ENCODE measurements around the gene DKK2.

The DKK2 gene

DNA sequence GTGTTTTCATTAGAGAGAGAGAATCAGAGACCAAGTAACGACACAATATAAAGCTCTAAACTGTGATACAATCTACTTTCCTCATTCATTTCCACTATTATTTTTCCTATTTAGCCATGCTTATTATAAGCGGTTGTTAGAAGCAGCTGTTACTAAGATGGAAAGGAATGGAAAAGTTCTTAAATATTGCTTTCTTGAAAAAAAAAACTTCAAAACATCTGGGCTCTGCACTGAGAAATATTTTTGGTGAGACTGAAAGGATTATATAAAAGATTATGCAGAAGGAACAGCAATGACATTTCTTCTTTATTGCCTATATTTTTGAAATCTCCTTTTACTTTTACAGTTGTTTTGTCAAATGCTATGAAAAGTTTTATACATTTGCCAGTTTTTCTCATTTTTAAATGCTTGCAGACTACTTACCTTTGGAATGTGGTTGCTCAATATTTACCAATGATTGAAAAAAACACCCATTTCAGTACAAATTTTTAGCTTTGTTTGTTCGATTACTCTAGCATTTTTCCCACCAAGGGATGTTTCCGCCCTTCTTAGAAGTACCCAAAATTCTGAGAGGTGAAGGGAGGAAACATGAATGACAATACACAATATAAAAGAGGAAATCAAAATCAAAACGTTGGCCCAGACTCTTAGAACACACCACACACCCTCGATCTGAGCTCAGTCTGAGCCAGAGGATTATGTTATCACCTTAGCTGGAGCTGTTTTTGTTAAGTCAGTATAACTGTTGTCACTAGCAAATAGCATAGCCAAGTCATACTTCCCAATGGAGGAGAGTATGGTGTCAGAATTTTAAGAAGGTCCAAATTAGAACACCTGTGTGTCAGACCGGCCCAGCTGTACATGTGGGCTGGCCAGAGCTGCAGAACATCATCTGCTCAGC is 18.4 kb downstream of the DKK2 start:
- no peak for DNase-seq (ENCODE audit: low read depth)

DNA sequence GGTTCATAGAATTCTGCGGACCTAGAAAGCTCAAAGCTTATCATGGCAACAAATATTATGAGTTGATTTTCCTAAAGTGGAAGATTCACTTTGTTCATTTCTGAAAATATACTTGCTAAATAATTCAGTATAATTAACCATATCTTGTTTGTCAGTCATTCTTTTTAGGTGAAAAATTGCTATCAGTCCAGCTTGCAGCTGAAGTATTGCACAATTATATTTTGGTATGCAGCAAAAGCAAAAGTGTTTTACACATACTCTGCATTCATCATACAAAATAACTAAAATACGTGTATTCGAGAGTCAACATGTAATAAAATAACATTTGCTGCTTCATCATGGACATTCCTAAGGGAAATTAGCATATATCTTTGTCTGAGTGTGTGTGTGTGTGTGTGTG is 24.8 kb downstream of the DKK2 start:
- DNase-seq (ENCODE audit: low read depth) = no peak

DNA sequence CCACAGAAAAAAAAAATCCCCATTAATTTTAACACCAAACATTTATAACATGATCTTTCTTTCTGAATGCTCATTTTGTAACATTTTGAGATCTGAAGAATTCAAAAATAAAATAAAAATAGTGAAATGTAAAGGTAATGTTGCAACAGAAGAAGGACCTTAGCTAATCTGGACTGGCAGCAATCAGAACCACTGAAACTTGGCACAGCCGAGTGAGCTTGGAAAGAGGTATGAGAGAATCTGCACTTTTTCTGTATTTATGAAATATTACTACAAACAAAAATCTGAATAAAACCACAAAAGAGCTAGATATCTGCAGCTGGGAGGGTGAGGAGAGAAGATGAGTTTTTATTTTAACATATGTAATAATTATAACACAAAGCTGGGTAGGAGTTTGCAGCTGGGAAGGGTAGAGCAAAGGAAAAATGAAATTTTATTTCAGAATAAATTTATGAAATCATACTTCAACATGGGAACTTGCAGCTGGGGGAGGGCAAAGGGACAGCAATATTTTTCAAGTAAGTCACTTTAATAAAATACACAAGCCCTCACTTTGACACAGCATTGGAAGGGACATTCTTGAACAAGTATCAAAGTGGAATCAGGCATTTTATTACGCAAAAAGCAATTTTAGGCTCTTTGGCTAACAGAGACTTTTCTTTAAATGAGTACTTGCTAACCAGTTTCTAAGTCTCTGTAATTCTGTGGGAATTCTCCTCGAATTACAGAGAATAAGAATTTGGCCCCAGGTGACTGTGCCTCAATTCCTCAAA is 26.7 kb downstream of the DKK2 start:
- DNase-seq (ENCODE audit: low read depth) = no peak

DNA sequence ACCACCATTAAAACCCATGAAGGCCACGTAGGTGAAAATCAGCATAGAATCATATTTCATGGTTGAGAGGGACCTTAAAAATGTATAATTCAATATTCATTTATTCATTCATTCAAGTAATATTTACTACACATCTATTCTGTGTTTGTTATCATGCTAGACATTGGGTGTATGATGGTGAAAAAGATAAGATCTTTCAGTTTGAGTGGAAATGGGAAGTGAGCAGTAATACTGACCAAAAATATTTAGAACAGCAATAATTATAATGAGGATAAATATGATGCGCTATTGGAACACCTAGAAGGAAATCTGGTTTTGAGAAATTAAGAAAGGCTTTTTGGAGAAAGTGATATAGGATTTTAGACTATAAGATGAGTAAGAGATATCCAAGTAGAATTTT is 28.0 kb downstream of the DKK2 start:
- no peak for DNase-seq (ENCODE audit: low read depth)

DNA sequence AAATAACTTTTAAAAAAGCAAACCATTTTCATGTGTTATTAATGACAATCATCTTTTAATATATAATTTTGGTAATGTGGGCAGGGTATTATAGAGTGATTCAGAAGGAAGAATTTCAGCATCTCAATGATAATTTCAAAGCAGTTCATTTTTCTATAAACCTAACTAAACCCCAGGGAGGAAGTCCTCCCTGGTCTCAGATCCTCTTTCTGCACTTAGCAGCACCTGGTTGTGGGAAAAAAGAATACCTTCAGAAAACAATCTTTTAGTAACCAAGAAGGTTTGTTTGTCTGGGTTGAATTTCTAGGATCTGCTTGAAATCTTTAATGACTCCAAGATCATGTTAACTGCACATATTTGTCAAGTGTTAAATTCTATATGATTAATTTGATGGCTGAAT is 29.9 kb downstream of the DKK2 start:
- DNase-seq (ENCODE audit: low read depth) = no peak

DNA sequence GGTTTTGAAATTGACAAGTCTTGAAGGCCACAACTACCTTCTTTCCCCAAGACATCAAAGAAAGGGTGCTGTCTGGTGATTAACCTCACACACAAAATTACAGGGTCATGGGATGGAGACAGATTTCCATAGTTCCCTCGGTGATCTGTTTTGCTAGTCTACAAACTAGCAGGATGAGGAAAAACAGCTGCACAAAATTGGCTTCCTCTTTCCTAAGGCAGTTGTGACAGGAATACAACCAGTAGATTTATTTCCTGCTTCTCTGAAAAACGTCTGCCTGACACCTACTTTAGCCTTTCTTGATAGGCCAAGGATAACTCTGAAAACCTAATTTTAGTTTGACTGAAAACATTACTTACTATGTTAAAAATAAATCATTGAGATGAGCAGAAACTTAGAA is 39.6 kb downstream of the DKK2 start:
- no peak for DNase-seq (ENCODE audit: low read depth)

DNA sequence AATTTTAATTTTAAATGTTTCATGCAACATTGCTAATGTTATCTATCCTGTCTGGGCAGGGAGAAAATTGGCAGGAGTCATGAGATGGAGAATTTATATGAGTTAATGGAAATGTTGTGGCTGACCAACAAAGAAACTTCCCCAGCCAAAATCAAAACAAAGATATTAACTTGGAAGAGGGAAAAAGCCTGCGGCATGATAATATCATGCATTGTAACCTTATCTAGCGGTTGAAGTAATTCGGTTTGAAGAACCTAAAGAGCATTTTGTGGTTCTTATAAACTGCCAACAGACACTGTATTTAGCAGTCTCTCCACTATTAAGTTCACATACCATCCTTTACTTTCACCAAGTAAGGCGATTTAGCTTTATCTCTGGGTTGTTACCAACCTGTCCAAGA is 42.3 kb downstream of the DKK2 start:
- DNase-seq (ENCODE audit: low read depth) = no peak

DNA sequence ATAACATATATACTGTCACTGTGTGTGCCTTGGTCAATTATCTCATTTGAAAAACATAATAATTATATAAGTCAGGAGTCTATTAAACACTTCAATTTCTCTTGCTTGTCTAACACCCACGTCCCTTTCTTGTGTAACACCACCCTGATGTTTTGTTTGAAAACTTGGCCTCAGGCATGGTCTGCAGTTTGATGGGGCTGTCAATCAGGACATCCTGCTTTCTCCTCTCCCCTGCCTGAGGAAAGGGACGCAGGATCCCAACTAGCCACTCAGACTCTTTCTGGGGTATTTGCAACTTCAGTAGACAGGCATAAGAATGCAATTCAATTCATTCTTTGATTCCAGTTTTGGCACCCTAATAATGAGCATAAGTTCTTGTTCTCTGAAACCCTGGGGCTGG is 48.8 kb downstream of the DKK2 start:
- DNase-seq (ENCODE audit: low read depth) = no peak

DNA sequence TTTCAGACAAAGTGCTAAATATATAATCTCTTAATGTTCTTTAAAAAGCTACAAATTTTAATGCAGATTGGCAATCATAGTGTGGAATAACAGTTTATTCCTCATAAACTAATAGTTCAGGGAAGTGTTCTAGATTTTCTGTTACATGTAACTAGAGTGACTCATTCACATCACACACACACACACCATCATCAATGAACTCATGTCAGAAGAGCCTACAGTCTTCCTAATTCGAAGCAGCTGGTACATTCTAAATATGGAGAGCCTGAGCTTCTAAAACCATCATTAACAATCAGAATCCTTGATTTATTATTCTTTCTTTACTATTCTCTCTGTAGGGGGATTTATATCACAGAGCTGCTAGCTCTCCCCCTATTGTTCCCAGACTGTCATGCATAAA is 49.6 kb downstream of the DKK2 start:
- no peak for DNase-seq (ENCODE audit: low read depth)

DNA sequence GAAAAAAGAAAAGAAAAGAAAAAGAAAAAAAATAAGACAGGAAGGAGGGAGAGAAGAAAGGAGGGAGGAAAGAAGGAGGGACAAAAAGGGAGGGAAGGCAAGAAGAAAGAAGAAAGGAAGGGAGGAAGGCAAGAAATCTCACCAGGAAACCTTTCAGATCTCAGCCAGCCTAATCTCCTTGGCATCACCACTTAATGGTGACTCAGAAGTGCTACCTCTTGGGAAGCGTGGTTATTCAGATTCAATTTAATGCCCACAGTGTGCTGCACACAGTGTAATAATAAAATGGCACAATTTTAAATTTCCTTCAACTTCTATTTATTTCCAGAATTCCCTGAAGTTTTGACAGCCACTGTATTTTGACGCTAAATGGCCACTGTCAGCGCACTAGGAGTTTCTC is 50.3 kb downstream of the DKK2 start:
- no peak for DNase-seq (ENCODE audit: low read depth)

DNA sequence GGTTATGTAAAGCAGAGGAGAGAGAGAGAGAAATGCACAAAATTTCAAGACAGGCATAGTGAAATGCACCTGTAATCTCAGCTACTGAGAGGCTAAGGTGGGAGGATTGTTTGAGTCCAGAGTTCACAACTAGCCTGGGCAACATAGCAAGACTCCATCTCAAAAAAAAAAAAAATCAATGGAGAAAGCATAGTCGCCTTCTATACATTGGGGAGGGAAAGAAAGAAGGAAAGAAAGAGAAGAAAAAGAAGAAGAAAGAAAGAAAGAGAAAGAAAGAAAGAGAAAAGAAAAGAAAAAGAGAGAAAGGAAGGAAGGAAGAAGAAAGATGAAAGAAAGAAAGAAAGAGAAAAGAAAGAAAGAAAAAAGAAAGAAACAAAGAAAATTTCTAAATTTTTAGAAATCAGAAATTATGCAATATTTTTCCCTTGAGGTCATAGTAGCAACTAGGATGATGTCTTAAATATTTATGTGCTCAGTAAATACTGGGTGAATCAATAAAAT is 53.4 kb downstream of the DKK2 start:
- DNase-seq (ENCODE audit: low read depth) = no peak

DNA sequence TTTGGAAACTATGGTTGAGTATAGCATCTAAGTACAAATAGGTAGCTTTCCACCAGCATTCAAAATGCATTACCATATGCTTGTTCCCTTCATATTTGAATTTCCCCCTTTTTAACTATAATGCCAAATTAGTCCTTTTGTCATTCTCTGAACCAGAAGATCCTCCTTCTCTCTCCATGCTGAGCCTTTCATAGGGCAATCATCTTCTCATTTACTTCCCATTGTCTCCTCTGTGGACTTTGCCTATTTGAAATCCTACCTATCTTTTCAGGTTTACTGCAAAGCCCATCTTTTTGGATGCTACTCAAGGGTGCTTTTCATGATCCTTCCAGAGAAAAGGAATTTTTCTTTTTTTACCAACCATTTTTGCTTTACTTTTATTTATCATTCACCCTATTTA is 54.7 kb downstream of the DKK2 start:
- no peak for DNase-seq (ENCODE audit: low read depth)

DNA sequence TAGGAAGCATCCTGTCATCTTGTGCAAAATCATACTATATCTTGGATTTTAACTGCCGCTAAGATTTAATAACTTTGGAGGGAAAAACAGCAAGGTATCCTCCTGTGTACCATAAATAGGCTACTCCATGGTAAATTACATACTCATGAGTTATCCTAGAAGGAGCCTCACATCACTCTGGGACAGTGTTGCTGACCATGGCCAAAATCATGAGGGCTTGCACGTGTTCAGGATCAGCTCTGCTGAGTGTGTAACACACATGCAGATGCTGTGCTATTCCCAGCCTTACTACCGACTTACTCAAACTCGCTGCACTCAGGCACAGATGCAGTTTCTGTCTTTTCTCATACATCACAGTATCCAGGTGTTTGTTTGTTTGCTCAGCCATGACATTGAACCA is 56.6 kb downstream of the DKK2 start:
- no peak for DNase-seq (ENCODE audit: low read depth)

DNA sequence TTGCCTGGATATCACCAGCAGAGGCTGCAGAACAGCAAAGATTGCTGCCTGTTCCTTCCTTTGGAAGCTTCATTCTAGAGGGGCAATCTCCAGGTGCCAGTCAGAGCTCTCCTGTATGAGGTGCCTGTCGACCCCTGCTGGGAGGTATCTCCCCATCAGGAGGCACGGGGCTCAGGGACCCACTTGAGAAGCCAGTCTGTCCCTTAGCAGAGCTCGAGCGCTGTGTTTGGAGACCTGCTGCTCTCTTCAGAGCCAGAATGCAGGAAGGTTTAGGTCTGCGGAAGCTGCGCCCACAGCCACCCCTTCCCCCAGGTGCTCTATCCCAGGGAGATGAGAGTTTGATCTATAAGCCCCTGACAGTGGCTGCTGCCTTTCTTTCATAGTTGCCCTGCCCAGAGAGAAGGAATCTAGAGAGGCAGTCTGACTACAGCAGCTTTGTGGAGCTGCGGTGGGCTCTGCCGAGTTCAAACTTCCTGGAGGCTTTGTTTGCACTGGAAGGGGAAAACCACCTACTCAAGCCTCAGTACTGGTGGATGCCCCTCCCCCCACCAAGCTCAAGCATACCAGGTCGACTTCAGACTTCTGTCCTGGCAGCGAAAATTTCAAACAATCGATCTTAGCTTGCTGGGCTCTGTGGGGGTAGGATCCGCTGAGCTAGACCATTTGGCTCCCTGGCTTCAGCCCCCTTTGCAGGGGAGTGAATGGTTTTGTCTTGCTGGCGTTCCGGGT is 57.9 kb downstream of the DKK2 start:
- no peak for DNase-seq (ENCODE audit: low read depth)

DNA sequence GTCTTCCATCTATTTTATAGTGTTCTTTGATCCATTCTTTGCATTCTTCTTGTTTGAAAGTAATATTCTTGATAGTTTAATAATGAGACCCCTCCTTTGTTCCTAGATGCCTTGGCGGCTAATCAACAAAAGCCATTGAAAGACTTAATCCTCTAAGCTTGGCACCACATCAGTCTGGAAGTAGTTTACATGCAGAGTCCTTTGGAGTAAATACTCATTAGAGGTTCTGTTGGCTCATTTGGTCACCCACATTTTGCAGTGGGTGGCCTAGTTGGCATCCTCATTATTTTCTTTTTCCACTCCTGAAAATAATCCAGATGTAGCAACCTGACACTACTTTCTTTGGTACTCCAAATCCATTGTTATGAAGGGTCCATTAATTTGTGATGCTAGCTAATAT is 64.5 kb downstream of the DKK2 start:
- DNase-seq (ENCODE audit: low read depth) = no peak

DNA sequence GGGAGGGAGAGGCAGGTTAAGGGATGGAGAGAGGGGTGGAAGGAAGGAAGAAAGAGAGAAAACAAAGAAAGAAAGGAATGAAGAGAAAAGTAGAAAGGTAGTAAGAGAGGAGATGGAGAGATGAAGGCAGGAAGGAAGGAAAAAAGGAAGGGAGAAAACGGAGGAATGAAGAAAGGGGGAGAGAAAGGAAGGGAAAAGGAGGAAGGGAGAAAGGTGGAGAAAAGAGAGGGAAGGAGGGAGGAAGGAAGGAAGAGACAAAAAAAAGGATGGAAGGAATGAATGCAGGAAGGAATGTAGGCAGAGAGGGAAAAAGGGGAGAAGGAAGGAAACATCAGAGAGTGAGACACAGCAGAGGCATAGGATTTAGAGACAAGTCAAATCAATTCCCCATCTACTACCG is 68.2 kb downstream of the DKK2 start:
- no peak for DNase-seq (ENCODE audit: low read depth)

DNA sequence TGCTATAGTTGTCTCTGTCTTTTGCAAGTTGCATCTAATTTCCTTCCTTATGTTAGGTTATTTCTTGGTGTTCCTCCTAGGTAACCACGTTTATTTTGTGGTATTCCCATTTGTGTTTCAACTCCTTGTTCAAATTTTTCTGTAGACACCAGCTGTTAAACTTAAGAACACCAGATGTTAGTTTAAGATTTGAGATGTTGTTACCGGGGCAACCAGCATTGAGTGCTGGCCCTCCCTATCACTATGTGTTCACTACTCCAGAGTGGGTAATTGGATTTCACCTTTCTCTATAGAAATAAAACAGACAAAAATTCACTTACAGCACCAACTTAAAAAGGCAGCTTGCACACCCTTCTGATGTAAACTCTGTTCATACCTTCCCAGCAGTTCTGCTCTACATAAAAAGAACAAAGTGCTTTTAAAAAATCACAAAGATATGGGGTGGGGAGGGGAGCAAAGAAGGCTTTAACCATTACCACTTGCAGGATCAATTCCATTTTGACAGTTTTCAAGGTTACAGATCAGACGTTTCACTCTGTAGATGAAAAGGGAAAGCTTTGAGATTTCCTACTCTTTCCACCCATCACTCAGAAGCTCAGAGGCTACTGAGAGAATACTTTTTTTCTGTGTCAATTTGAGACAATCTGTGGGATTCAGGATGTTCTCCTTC is 82.9 kb downstream of the DKK2 start:
- no peak for DNase-seq (ENCODE audit: low read depth)

DNA sequence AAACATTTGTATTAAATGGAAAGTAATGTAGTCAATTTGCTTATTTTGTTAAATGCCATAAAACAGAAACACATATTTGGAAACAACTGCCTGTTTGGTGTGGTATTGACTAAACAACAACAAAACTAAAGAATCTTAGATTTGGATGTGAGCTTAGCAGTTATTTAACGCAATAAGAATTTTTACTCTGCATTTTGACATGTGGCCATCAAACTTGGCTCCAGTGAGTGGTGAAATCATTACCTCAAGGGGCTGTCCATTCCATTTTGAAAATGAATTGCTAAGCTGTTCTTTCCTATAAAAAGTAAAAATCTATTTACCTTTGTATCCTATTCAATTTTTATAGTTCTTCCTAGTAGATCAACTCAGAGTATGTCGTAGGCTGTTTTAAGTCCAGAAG is 84.2 kb downstream of the DKK2 start:
- no peak for DNase-seq (ENCODE audit: low read depth)

DNA sequence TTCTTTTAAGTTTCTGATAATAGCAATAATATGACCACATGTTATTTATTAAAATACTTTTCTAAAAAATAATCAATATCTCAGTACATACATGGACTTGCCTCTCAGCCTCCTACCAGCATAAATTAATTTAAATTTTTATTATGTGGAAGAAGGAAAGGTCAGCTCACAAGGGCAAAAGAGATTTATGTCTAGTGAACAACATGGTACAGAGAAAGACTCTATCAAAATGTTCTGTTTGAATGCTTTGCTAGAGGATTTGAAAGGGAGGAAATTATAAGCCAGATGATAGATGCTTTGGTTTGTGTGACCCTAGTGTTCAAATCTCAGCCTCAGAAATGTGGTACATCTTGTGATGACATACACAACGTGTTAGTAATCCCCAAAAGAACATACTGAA is 94.3 kb downstream of the DKK2 start:
- no peak for DNase-seq (ENCODE audit: low read depth)

DNA sequence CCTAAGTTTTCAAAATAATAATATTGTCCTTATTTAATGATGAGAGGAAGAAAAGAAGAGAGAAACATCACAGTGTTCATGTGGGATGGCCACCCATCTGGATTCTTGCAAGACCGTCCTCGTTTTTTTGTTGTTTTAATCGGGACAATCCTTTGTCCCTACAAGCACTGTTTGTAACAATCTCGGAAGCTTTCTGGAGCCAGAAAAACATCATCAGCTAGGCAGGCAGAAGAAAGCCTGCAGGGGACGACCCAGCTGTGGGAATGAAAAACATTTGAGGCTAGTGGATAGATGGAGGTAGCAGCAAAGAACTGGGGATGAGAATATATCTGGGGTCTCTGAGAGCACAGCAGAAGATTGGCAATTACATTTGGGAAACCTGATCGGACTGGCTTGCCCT is 105.6 kb downstream of the DKK2 start:
- no peak for DNase-seq (ENCODE audit: low read depth)

DNA sequence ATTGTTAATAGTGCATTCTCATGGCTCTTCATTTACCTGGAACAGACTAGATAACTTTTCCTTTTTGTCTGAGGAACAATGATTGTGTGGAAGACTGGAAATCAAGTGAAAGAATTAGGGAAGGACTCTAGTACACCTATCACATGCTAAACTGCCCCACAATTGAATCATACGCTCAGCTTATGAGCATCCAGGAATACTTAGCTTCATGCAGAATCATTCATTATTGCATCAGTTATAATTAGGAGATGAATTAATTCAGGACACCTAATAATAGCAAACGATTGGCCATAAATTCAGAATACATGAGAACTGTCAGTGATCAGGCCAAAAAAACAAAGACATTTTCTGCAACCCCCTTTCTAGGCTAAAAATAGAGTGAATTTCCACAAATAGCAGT is 106.9 kb downstream of the DKK2 start:
- DNase-seq (ENCODE audit: low read depth) = no peak

DNA sequence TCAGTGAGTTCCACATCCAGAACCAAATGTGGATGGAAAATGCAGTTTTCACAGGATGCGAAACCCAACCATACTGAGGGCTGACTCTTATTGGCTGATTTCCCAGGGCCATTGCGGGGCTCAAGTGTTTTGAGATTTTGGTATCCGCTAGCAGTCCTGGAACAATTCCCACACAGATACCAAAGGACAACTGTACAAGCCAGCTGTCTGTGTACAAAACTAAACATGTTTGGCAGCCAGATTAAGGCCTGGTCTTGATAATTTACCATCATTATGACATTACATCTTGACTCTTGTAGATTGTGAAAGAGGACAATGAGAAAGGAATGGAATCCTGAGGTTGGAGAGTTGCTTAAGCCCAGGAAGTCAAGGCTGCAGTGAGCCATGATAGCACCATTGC is 121.9 kb downstream of the DKK2 start:
- DNase-seq (ENCODE audit: low read depth) = no peak
